HCT116 (cell line): ENCODE results near the gene ALCAM.

Experiments
- CTCF ChIP-seq, 3 experiments: fragments of 200-600 bp in 1 of 3; sonication (generic) in 1 of 3; IDR thresholded peaks in 2 of 3; conservative IDR thresholded peaks in 1 of 3; 2 replicates each; pipeline ENCODE4 v1.5.1; 2012 to 2017; ENCODE audit warnings: low read depth in 2 of 3, low read length in 2 of 3, antibody characterized with exemption in 1 of 3, borderline replicate concordance in 1 of 3, control low read depth in 1 of 3, mild to moderate bottlenecking in 1 of 3, mixed read lengths in 1 of 3, mixed run types in 1 of 3, moderate library complexity in 1 of 3; ENCODE audit not compliant: insufficient read depth in 1 of 3
- MAX ChIP-seq: IDR thresholded peaks from 2 replicates; pipeline ENCODE4 v1.6.1; 2012
- POLR2AphosphoS5 ChIP-seq: IDR thresholded peaks from 2 replicates; pipeline ENCODE4 v1.6.1; 2011; ENCODE audit warnings: mild to moderate bottlenecking, low read depth, low read length, moderate library complexity
- YY1 ChIP-seq: IDR thresholded peaks from 2 replicates; pipeline ENCODE4 v1.6.1; 2011; ENCODE audit warnings: low read length, low read depth, moderate library complexity, mild to moderate bottlenecking; ENCODE audit not compliant: insufficient replicate concordance; ENCODE audit errors: extremely low read depth

- TF ChIP-seq CTCF (IDR thresholded peaks at IDR 0.05 in 2 of 3, conservative IDR thresholded peaks at IDR 0.05 in 1 of 3; ENCODE audit: borderline replicate concordance in 1 of 3, insufficient read depth in 1 of 3, low read depth in 2 of 3, low read length in 2 of 3) = no peak
- TF ChIP-seq POLR2AphosphoS5 = no peak
- TF ChIP-seq MAX = no peak
- TF ChIP-seq YY1 = no peak
These were observed 34.5 kb downstream of the ALCAM start for GRCh38 chr3:105401254-105401653.
